Panc1 (cell line): ENCODE measurements around the gene PHF13. TPM values are rescaled to one million over a fixed set of nuclear protein-coding genes. Genes with fewer than 3 reads are reported as not detected.

Experiments
- ATAC-seq: fragments of 200-7000 bp; cut with Tn5 transposase; 2 replicates; pipeline ENCODE4 v1.9.1; 2020; ENCODE audit warnings: mild to moderate bottlenecking, moderate library complexity
- BruUV-seq: library from RNA; stranded (reverse); fragments of 400-500 nt; replicated peaks from 2 replicates; lab custom pipeline; 2021; lab: Mats Ljungman, UMichigan
- CTCF ChIA-PET: fragments of 300-600 bp; sonication (Branson Sonifier 250); formaldehyde crosslinking; loops from one replicate; lab custom pipeline; 2022; ENCODE audit warnings: antibody characterized with exemption; lab: Charles Lee
- POLR2A ChIA-PET: fragments of 300-600 bp; sonication (Branson Sonifier 250); formaldehyde crosslinking; loops from one replicate; lab custom pipeline; 2022; ENCODE audit warnings: antibody characterized with exemption; lab: Charles Lee
- DNase-seq: peaks from one replicate; pipeline ENCODE4 v3.0.0-alpha.2; 2010; ENCODE audit warnings: low read depth, low spot score
- H3K27ac ChIP-seq: 2 replicates; pipeline ENCODE4 v1.5.1; 2011; ENCODE audit warnings: mild to moderate bottlenecking, low read length, inconsistent platforms
- H3K27me3 ChIP-seq: fragments of 200-500 bp; sonication (Bioruptor generic); 2 replicates; pipeline ENCODE4 v1.6.0; 2014; ENCODE audit warnings: low read length, inconsistent platforms; ENCODE audit not compliant: control insufficient read depth, insufficient read depth
- H3K36me3 ChIP-seq: fragments of 200-500 bp; sonication (Bioruptor generic); 2 replicates; pipeline ENCODE4 v1.5.1; 2014; ENCODE audit warnings: inconsistent platforms, mild to moderate bottlenecking, low read length, moderate library complexity; ENCODE audit not compliant: control insufficient read depth, insufficient read depth
- H3K4me1 ChIP-seq: 2 replicates; pipeline ENCODE4 v1.5.1; 2011; ENCODE audit warnings: inconsistent platforms, mild to moderate bottlenecking, low read length, moderate library complexity; ENCODE audit not compliant: control insufficient read depth, insufficient read depth
- H3K4me3 ChIP-seq, 2 experiments: 2 replicates each; pipeline ENCODE4 v1.5.1; 2011 to 2012; ENCODE audit warnings: low read depth in 2 of 2, low read length in 2 of 2, mild to moderate bottlenecking in 2 of 2, inconsistent platforms in 1 of 2, moderate library complexity in 1 of 2
- H3K9me3 ChIP-seq: fragments of 200-500 bp; sonication (Bioruptor generic); 2 replicates; pipeline ENCODE4 v1.5.1; 2014; ENCODE audit warnings: low read depth, mild to moderate bottlenecking, inconsistent platforms, low read length, moderate library complexity; ENCODE audit not compliant: control insufficient read depth, insufficient read depth
- POLR2AphosphoS5 ChIP-seq: IDR thresholded peaks from 2 replicates; pipeline ENCODE4 v1.6.1; 2012; ENCODE audit warnings: mild to moderate bottlenecking, low read depth, low read length, moderate library complexity
- REST ChIP-seq, 2 experiments: IDR thresholded peaks; 2 replicates each; pipeline ENCODE4 v1.6.1; 2011 to 2012; ENCODE audit warnings: low read depth in 2 of 2, control low read depth in 1 of 2, low read length in 1 of 2, mild to moderate bottlenecking in 1 of 2, moderate library complexity in 1 of 2; ENCODE audit not compliant: insufficient read depth in 1 of 2
- SIN3A ChIP-seq: IDR thresholded peaks from 2 replicates; pipeline ENCODE4 v1.6.1; 2012; ENCODE audit warnings: low read depth, mild to moderate bottlenecking, low read length, moderate library complexity, borderline replicate concordance; ENCODE audit not compliant: insufficient read depth
- TCF7L2 ChIP-seq: IDR thresholded peaks from 2 replicates; pipeline ENCODE4 v1.6.1; 2011; ENCODE audit warnings: mild to moderate bottlenecking, low read depth, low read length, inconsistent platforms
- in situ Hi-C: cut with HindIII; loops from 2 replicates; pipeline ENCODE4 v1.10.0; 2016; ENCODE audit warnings: low sequenced_read_pairs, low pct_unique_long_range_greater_than_20kb
- intact Hi-C: fragments of 100-400 bp; cut with micrococcal nuclease; formaldehyde crosslinking; loops from one replicate; pipeline ENCODE4 v1.10.0; 2022; ENCODE audit not compliant: unreplicated experiment
- total RNA-seq: library from RNA; stranded (reverse); gene quantifications from one replicate; pipeline ENCODE4 v1.2.1, GENCODE V29; 2021; ENCODE audit not compliant: unreplicated experiment
- TF ChIP-seq, protein P1 (sequence below): fragments of 450-650 bp; IDR thresholded peaks from 2 replicates; pipeline ENCODE4 v1.5.1; 2017; ENCODE audit warnings: mild to moderate bottlenecking

PHF13 gene
- total RNA-seq, 1 experiment from 2014 or later: 41.8 TPM

DNA sequence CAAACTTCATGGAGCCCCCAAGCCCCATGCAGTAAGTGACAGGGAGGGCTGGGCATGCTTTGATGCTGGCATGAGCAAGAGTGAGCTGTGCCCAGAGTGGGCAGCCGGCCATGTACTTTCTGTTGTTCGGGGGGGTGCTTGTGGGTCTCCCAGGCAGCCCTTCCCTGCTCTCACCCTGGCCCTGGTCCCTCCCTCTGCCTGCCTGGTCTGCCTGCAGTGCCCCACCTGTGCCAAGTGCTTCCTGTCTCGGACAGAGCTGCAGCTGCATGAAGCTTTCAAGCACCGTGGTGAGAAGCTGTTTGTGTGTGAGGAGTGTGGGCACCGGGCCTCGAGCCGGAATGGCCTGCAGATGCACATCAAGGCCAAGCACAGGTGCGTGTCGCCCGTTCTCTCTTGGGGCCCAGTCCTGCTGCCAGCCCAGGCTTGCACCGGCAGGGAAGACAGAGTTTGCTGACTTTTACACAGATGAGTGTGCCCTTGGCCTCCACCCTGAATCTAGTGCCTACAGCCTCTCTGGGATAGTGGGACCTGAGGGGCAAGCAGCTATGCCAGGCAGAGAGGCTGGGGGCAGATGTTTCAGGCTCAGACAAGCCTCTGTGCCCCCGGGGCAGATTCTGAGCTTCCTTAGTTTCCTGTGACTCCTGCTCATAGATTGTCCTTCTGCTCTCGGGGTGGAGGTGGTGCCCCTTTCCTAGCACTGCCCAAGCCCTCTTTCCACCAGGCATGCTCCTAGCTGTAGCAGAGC, 26.1 kb upstream of the PHF13 start:
- in situ Hi-C loops: no loop called here
- Histone ChIP-seq H3K36me3 (no peaks in the 10 kb centered on the region; the same call in 1 of the 2 replicates), H3K27ac (no peak overlapping the region), H3K4me1 (peaks cover under 1% of the 10 kb centered on the region; the same call in 1 of the 2 replicates), H3K4me3 (no peak overlapping the region), H3K27me3 (no peaks in the 10 kb centered on the region), H3K9me3 (no peaks in the 10 kb centered on the region)
- BruUV-seq: no TSS peak
- TF ChIP-seq POLR2AphosphoS5 (no peak), SIN3A (no peak), TCF7L2 (no peak), REST (IDR thresholded peaks at IDR 0.05; ENCODE audit: insufficient read depth in 1 of 2, low read depth in 2 of 2, low read length in 1 of 2) (no peak)
- TF ChIP-seq, protein P1, sequence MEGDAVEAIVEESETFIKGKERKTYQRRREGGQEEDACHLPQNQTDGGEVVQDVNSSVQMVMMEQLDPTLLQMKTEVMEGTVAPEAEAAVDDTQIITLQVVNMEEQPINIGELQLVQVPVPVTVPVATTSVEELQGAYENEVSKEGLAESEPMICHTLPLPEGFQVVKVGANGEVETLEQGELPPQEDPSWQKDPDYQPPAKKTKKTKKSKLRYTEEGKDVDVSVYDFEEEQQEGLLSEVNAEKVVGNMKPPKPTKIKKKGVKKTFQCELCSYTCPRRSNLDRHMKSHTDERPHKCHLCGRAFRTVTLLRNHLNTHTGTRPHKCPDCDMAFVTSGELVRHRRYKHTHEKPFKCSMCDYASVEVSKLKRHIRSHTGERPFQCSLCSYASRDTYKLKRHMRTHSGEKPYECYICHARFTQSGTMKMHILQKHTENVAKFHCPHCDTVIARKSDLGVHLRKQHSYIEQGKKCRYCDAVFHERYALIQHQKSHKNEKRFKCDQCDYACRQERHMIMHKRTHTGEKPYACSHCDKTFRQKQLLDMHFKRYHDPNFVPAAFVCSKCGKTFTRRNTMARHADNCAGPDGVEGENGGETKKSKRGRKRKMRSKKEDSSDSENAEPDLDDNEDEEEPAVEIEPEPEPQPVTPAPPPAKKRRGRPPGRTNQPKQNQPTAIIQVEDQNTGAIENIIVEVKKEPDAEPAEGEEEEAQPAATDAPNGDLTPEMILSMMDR: no peak
- no peak for ATAC-seq
- intact Hi-C loops: no loop called here
- no peak for DNase-seq
- POLR2A ChIA-PET: interaction anchor here (0.6 kb wide), 1 partner anchor 57 kb away, joined by 3 read pairs; no protein-coding TSS in a partner anchor
- CTCF ChIA-PET: interaction anchor here (0.6 kb wide), 1 partner anchor 171 kb away, joined by 4 read pairs; no protein-coding TSS in a partner anchor

DNA sequence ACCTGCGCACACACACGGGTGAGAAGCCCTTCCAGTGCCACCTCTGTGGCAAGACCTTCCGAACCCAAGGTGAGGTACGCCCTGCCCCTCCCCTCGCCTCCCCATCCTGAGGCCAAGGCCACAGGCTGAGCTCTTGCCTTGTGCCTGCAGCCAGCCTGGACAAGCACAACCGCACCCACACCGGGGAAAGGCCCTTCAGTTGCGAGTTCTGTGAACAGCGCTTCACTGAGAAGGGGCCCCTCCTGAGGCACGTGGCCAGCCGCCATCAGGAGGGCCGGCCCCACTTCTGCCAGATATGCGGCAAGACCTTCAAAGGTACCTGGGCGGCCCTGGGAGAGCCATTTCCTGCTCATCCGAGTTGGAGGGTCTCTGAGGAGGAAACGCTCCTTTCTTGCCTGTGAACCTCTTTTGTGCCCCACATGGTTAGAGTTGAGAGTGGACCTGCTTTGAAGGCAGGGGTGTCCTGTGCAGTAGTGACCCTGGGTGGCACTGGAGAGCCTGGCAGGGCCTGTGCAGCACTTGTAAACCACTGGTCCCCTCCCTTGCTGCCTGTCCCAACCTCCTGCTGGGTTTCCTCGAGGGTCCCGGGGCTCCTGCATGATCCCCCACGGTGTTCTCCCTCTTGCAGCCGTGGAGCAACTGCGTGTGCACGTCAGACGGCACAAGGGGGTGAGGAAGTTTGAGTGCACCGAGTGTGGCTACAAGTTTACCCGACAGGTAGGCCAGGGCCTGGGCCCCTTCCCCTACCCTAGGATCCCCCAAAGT, 25.2 kb upstream of the PHF13 start:
- Histone ChIP-seq H3K36me3 (peaks cover 2% of the 10 kb centered on the region; the same call in 1 of the 2 replicates), H3K27ac (no peak overlapping the region), H3K4me1 (no peaks in the 10 kb centered on the region), H3K27me3 (no peaks in the 10 kb centered on the region), H3K9me3 (no peaks in the 10 kb centered on the region), H3K4me3 (no peak overlapping the region)
- ATAC-seq: no peak
- ChIA-PET POLR2A (interaction anchor here (0.7 kb wide), 1 partner anchor 33 kb away, joined by 3 read pairs; the partner anchor contains the start of gene TAS1R1), CTCF (no interaction called here)
- in situ Hi-C loops (no loop called here), intact Hi-C loops (no loop called here)
- no peak for DNase-seq
- no TSS peak for BruUV-seq
- TF ChIP-seq REST (IDR thresholded peaks at IDR 0.05; ENCODE audit: insufficient read depth in 1 of 2, low read depth in 2 of 2, low read length in 1 of 2) (no peak), POLR2AphosphoS5 (no peak; the same call in 1 of the 2 replicates), TCF7L2 (no peak), SIN3A (no peak)
- TF ChIP-seq, protein P1: no peak
